K562 (cell line): ENCODE measurements around the gene ABRAXAS1. TPM values are rescaled to one million over a fixed set of nuclear protein-coding genes. Genes with fewer than 3 reads are reported as not detected.
A peak's percentile ranks its signal among the peaks of the same experiment; 100 is the strongest.

Experiments used
- ATAC-seq: fragments of 200-7000 bp; cut with Tn5 transposase; 3 replicates; pipeline ENCODE4 v1.9.1; 2020; ENCODE audit warnings: moderate library complexity
- BruUV-seq: library from RNA; stranded (reverse); fragments of 400-500 nt; replicated peaks from 2 replicates; lab custom pipeline; 2021; lab: Mats Ljungman, UMichigan
- CTCF ChIA-PET: fragments of 300-600 bp; formaldehyde crosslinking; extraction: SDS; loops from one replicate; lab custom pipeline; 2021; ENCODE audit warnings: low intra/inter-chr PET ratio; lab: Yijun Ruan, JAX
- POLR2A ChIA-PET: fragments of 300-600, 350-650 bp; sonication (Branson Sonifier 250); formaldehyde crosslinking; extraction: SDS; loops from one replicate; lab custom pipeline; 2021; ENCODE audit warnings: antibody characterized with exemption, inconsistent platforms; lab: Yijun Ruan, JAX
- DNase-seq, 4 experiments: peaks; one replicate each; pipeline versions ENCODE4 v3.0.0 to v3.0.0-alpha.2; 2011 to 2018; ENCODE audit warnings: low spot score in 3 of 4, mixed read lengths in 3 of 4; ENCODE audit errors: extremely low read depth in 1 of 4
- FAIRE-seq: peaks from 2 replicates; lab custom pipeline; 2011; peaks lifted over from hg19 to GRCh38; lab: Jason Lieb, UNC
- H2AFZ ChIP-seq: 2 replicates; pipeline ENCODE4 v1.6.0; 2011; ENCODE audit warnings: low read depth, low read length, control low read depth, inconsistent platforms
- H3K27ac ChIP-seq: fragments of 200-600 bp; 3 replicates; pipeline ENCODE4 v1.8.0; 2011; ENCODE audit warnings: low read depth, mild to moderate bottlenecking, control low read depth, inconsistent platforms, low read length, moderate library complexity, mixed read lengths; ENCODE audit errors: extremely low read depth
- H3K27me3 ChIP-seq, 2 experiments: fragments of 300-600 bp in 1 of 2; 2 replicates in 1 of 2; 3 replicates in 1 of 2; pipeline versions ENCODE4 v1.6.0 to v1.8.0; 2011; ENCODE audit warnings: inconsistent platforms in 2 of 2, low read length in 2 of 2, mild to moderate bottlenecking in 1 of 2, mixed read lengths in 1 of 2, moderate library complexity in 1 of 2; ENCODE audit not compliant: control insufficient read depth in 2 of 2, insufficient read depth in 2 of 2
- H3K36me3 ChIP-seq: fragments of 300-600 bp; 3 replicates; pipeline ENCODE4 v1.8.0; 2011; ENCODE audit warnings: mild to moderate bottlenecking, low read length, inconsistent platforms; ENCODE audit not compliant: control insufficient read depth, insufficient read depth
- H3K4me1 ChIP-seq, 2 experiments: fragments of 200-600 bp in 1 of 2; replicated peaks in 1 of 2; 2 replicates in 1 of 2; 3 replicates in 1 of 2; pipeline versions ENCODE4 v1.5.1 to v1.8.0; 2011; ENCODE audit warnings: inconsistent platforms in 2 of 2, low read length in 2 of 2, mild to moderate bottlenecking in 1 of 2, mixed read lengths in 1 of 2, moderate library complexity in 1 of 2; ENCODE audit not compliant: control insufficient read depth in 2 of 2, insufficient read depth in 2 of 2
- H3K4me2 ChIP-seq: 2 replicates; pipeline ENCODE4 v1.6.1; 2011; ENCODE audit warnings: low read length, control low read depth, inconsistent platforms, mixed read lengths; ENCODE audit not compliant: insufficient read depth
- H3K4me3 ChIP-seq: fragments of 200-600 bp; sonication (generic), shearing (Covaris generic); 2 replicates; pipeline ENCODE4 v1.5.1; 2016; ENCODE audit warnings: control low read depth, inconsistent platforms
- H3K79me2 ChIP-seq: fragments of 200-600 bp; 3 replicates; pipeline ENCODE4 v1.8.0; 2011; ENCODE audit warnings: low read length, inconsistent platforms; ENCODE audit not compliant: control insufficient read depth, insufficient read depth
- H3K9ac ChIP-seq, 2 experiments: 2 replicates each; pipeline versions ENCODE4 v1.6.0 to v1.6.1; 2011; ENCODE audit warnings: low read depth in 2 of 2, low read length in 2 of 2, control low read depth in 1 of 2, inconsistent platforms in 1 of 2, mild to moderate bottlenecking in 1 of 2, mixed read lengths in 1 of 2; ENCODE audit not compliant: insufficient read depth in 1 of 2
- H3K9me1 ChIP-seq: one replicate; pipeline ENCODE4 v1.6.0; 2011; ENCODE audit warnings: inconsistent platforms, mild to moderate bottlenecking, low read length, moderate library complexity; ENCODE audit not compliant: control insufficient read depth, insufficient read depth
- H3K9me3 ChIP-seq: replicated peaks from 2 replicates; pipeline ENCODE4 v1.5.1; 2011; ENCODE audit warnings: low read depth, low read length, inconsistent platforms; ENCODE audit not compliant: control insufficient read depth, insufficient read depth
- H4K20me1 ChIP-seq: replicated peaks from 2 replicates; pipeline ENCODE4 v1.6.1; 2011; ENCODE audit warnings: low read length, inconsistent platforms, mixed read lengths; ENCODE audit not compliant: control insufficient read depth, insufficient read depth
- ARID2 ChIP-seq: fragments of 450-650 bp; IDR thresholded peaks from 2 replicates; pipeline ENCODE4 v1.6.1; 2017; ENCODE audit warnings: antibody characterized with exemption, mild to moderate bottlenecking
- ASH1L ChIP-seq: fragments of 450-650 bp; IDR thresholded peaks from 2 replicates; pipeline ENCODE4 v1.6.1; 2018; ENCODE audit warnings: borderline replicate concordance, mild to moderate bottlenecking, low read depth; ENCODE audit not compliant: partially characterized antibody
- CXXC5 ChIP-seq: fragments of 250-450 bp; sonication (Bioruptor Pico); IDR thresholded peaks from 2 replicates; pipeline ENCODE4 v1.8.0; 2022; ENCODE audit warnings: inconsistent platforms, mild to moderate bottlenecking, moderate library complexity
- HLTF ChIP-seq: fragments of 450-650 bp; IDR thresholded peaks from 2 replicates; pipeline ENCODE4 v1.6.1; 2016
- MITF ChIP-seq: IDR thresholded peaks from 2 replicates; pipeline ENCODE4 v1.6.1; 2014; ENCODE audit warnings: antibody characterized with exemption
- MNT ChIP-seq, 2 experiments: fragments of 450-650 bp; conservative IDR thresholded peaks; 2 replicates each; pipeline ENCODE4 v1.6.1; 2017; ENCODE audit warnings: mild to moderate bottlenecking in 2 of 2, moderate library complexity in 2 of 2
- MTF1 ChIP-seq: fragments of 250-450 bp; sonication (Bioruptor Pico); IDR thresholded peaks from 2 replicates; pipeline ENCODE4 v1.9.0; 2021; ENCODE audit warnings: moderate library complexity, mild to moderate bottlenecking, inconsistent platforms, borderline replicate concordance
- SPI1 ChIP-seq: IDR thresholded peaks from 2 replicates; pipeline ENCODE4 v1.6.1; 2011; ENCODE audit warnings: low read depth, low read length, control low read depth, borderline replicate concordance
- ZFPM2 ChIP-seq: fragments of 250-450 bp; sonication (Bioruptor Pico); IDR thresholded peaks from 2 replicates; pipeline ENCODE4 v1.5.1; 2022; ENCODE audit warnings: mild to moderate bottlenecking
- ZNF3 ChIP-seq: fragments of 250-450 bp; sonication (Bioruptor Pico); IDR thresholded peaks from 2 replicates; pipeline ENCODE4 v1.5.0; 2021; ENCODE audit warnings: mild to moderate bottlenecking, moderate library complexity
- WGBS: fragments of 100-300 bp; shearing (Covaris generic); methylation state at CpG from one replicate; pipeline ENCODE4 v1.1.6; 2016; ENCODE audit warnings: low coverage, mixed read lengths; ENCODE audit not compliant: insufficient coverage; ENCODE audit errors: missing lambda C conversion rate; 5-methylcytosine and 5-hydroxymethylcytosine counted together
- in situ Hi-C: fragments of 300-500 bp; cut with MboI; formaldehyde crosslinking; loops from 4 replicates; pipeline ENCODE4 v1.15.0; 2018; ENCODE audit warnings: inconsistent platforms, mixed read lengths
- intact Hi-C: fragments of 100-400 bp; cut with micrococcal nuclease; formaldehyde crosslinking; loops from 2 replicates; pipeline ENCODE4 v1.14.2; 2022
- polyA plus RNA-seq, 8 experiments: library from polyadenylated mRNA; depleted of rRNA in 4 of 8; stranded (reverse) in 5 of 8; unstranded in 3 of 8; fragments of >200 nt; fragmentation: Nextera tagmentation in 2 of 8; fragmentation: Illumina TruSeq in 1 of 8; extraction: Ambion mirVana in 2 of 8; extraction: Trizol in 1 of 8; gene quantifications; 2 replicates each; pipeline versions ENCODE4 v1.2.1 to v1.2.3, GENCODE V29; 2011 to 2014; ENCODE audit warnings: inconsistent platforms in 1 of 8, missing spikeins in 1 of 8
- total RNA-seq, 7 experiments: library from RNA; depleted of rRNA in 6 of 7; stranded (reverse); fragments of >200 nt in 6 of 7; fragmentation: Illumina TruSeq in 2 of 7; extraction: Trizol in 2 of 7; gene quantifications; 2 replicates each; pipeline versions ENCODE4 v1.2.1 to v1.2.3, GENCODE V29; 2011 to 2021; ENCODE audit warnings: low replicate concordance in 1 of 7
- TF ChIP-seq, protein P1 (sequence below): IDR thresholded peaks from 2 replicates; pipeline ENCODE4 v1.6.1; 2016; ENCODE audit warnings: missing genetic modification characterization, missing compliant biosample characterization
- TF ChIP-seq, protein P2 (sequence below): sonication (generic); formaldehyde crosslinking; IDR thresholded peaks from 2 replicates; pipeline ENCODE4 v1.8.0; 2022; ENCODE audit warnings: missing genetic modification reagents, mild to moderate bottlenecking, borderline replicate concordance

ABRAXAS1 gene
- total and polyA plus RNA-seq, 9 of the 15 experiments (the other 6 are each of a cell fraction or from before 2014, with no cell fraction given): 10.8 to 48.3 (median 22.1) TPM

DNA sequence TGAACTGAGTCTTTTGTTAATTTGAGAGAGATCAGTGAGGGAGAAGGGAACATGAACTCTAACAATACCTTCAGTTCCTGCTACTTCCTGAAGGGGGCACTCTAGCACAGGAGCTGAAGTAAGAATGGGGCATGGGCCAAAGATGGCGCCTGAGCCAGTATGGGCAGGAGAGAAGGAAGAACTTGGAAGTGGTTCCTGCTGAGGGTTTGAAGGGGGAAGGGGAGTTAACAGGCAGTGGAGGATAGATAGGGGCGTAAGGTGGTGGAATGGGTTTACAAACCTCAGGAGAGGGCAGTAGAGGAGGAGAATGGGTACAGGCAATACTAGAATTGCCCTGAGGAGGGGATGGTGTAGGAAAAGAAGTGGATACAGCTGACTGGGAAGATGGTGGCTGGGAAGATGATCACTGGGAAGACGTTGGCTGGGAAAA is 24.3 kb upstream of the ABRAXAS1 start (continued):
- TF ChIP-seq MNT (conservative IDR thresholded peaks at IDR 0.05): 0 out of 4 replicates have a peak, but pooled peaks of 1 of the 2 experiments have one; percentile 21
- TF ChIP-seq ASH1L: peak; percentile 39
- TF ChIP-seq ARID2: peak; percentile 78
- TF ChIP-seq HLTF: peak; percentile 77; the same call in 1 of the 2 replicates

DNA sequence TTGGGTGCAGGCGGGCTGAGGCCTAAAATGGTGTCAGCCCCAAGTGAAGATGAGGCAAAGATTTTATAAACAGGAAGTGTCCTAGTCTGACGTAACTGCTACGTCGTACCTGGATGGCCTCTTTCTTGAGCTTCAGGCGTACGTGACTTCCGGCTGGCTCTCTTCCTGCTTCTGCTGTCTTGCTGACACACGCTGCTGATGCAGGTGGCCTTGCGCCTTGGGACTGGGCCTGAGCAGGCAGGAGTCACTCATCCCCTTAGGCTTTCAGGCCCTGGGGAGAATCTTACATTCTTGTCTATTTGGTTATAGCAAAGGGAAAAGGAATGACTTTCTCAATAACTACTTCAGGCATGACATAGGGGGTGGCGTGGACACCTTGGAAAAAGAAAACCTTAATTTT is 20.1 kb upstream of the ABRAXAS1 start:
- ChIA-PET POLR2A (no interaction called here), CTCF (interaction anchor here (0.6 kb wide), 1 partner anchor 130 kb away, joined by 6 read pairs; no protein-coding TSS in a partner anchor)
- intact Hi-C loops (loop anchor here (5.0 to 10.0 kb wide), 3 partner anchors 143 to 1000 kb away; no protein-coding TSS in a partner anchor), in situ Hi-C loops (loop anchor here (25.0 kb wide), 1 partner anchor 1007 kb away; no protein-coding TSS in a partner anchor)
- Histone ChIP-seq H3K4me2 (no peak overlapping the region), H3K4me3 (no peak overlapping the region), H3K4me1 (no peaks in the 10 kb centered on the region; a peak in 2 of 5 replicates), H2AFZ (peak overlapping the region; percentile 34; the same call in 1 of the 2 replicates), H3K9ac (no peak overlapping the region), H3K27me3 (no peaks in the 10 kb centered on the region), H4K20me1 (no peaks in the 10 kb centered on the region), H3K9me3 (no peaks in the 10 kb centered on the region), H3K79me2 (no peaks in the 10 kb centered on the region), H3K36me3 (no peaks in the 10 kb centered on the region), H3K27ac (no peak overlapping the region), H3K9me1 (no peaks in the 10 kb centered on the region)
- ATAC-seq: no peak
- FAIRE-seq: no peak
- BruUV-seq: no TSS peak
- DNase-seq: no peak
- 86% methylated on average over 10 of the region's 10 CpGs for WGBS
- TF ChIP-seq MTF1 (no peak), SPI1 (0 out of 2 replicates have a peak, but pooled peaks have one; percentile 20), CXXC5 (CRISPR knock-in tag) (peak; percentile 16; the same call in 1 of the 2 replicates), MITF (no peak), ZFPM2 (CRISPR knock-in tag) (no peak), ZNF3 (CRISPR knock-in tag) (no peak)
- TF ChIP-seq, protein P1, sequence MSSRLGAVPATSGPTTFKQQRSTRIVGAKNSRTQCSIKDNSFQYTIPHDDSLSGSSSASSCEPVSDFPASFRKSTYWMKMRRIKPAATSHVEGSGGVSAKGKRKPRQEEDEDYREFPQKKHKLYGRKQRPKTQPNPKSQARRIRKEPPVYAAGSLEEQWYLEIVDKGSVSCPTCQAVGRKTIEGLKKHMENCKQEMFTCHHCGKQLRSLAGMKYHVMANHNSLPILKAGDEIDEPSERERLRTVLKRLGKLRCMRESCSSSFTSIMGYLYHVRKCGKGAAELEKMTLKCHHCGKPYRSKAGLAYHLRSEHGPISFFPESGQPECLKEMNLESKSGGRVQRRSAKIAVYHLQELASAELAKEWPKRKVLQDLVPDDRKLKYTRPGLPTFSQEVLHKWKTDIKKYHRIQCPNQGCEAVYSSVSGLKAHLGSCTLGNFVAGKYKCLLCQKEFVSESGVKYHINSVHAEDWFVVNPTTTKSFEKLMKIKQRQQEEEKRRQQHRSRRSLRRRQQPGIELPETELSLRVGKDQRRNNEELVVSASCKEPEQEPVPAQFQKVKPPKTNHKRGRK (tag): no peak
- TF ChIP-seq, protein P2, sequence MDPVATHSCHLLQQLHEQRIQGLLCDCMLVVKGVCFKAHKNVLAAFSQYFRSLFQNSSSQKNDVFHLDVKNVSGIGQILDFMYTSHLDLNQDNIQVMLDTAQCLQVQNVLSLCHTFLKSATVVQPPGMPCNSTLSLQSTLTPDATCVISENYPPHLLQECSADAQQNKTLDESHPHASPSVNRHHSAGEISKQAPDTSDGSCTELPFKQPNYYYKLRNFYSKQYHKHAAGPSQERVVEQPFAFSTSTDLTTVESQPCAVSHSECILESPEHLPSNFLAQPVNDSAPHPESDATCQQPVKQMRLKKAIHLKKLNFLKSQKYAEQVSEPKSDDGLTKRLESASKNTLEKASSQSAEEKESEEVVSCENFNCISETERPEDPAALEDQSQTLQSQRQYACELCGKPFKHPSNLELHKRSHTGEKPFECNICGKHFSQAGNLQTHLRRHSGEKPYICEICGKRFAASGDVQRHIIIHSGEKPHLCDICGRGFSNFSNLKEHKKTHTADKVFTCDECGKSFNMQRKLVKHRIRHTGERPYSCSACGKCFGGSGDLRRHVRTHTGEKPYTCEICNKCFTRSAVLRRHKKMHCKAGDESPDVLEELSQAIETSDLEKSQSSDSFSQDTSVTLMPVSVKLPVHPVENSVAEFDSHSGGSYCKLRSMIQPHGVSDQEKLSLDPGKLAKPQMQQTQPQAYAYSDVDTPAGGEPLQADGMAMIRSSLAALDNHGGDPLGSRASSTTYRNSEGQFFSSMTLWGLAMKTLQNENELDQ (CRISPR knock-in tag): no peak
